ENCODE measurements around the gene GAS6. TPM values are rescaled to one million over a fixed set of nuclear protein-coding genes. Genes with fewer than 3 reads are reported as not detected.

Gene GAS6
- total and polyA plus RNA-seq, 12 donors, result 7.1 to 109 (median 82.9) TPM

- no peak for DNase-seq
- intact Hi-C loops (cut with DNase I), result no loop called here
- H3K9me3 ChIP-seq (replicated peaks in 1 of 3), result no peaks in the 10 kb centered on the region
- WGBS, 4 donors, result 76 to 79% (median 77%) methylated on average over 15 of the region's 15 CpGs
- no peak overlapping the region for H3K27ac ChIP-seq
- no peak overlapping the region for H3K4me3 ChIP-seq
- H3K27me3 ChIP-seq, result no peaks in the 10 kb centered on the region
- H3K36me3 ChIP-seq (replicated peaks in 1 of 2), result no peaks in the 10 kb centered on the region
- TF ChIP-seq POLR2A (IDR thresholded peaks at IDR 0.05) (no peak), CTCF (IDR thresholded peaks at IDR 0.05) (no peak)
- peaks cover 22 to 28% of the 10 kb centered on the region in 2 donors for H3K4me1 ChIP-seq (replicated peaks in 1 of 2)
Observed at GRCh38 chr13:113841353-113841650, 22.6 kb downstream of the GAS6 start.

- intact Hi-C loops (cut with DNase I), result no loop called here
- Histone ChIP-seq H3K9me3 (replicated peaks in 1 of 3) (no peaks in the 10 kb centered on the region), H3K4me3 (no peak overlapping the region), H3K36me3 (replicated peaks in 1 of 2) (no peaks in the 10 kb centered on the region), H3K4me1 (replicated peaks in 1 of 2) (peaks cover 22 to 28% of the 10 kb centered on the region in 2 donors), H3K27ac (peak overlapping the region in 1 of 5 donors; percentile 66), H3K27me3 (no peaks in the 10 kb centered on the region)
- TF ChIP-seq CTCF (IDR thresholded peaks at IDR 0.05), result no peak
- TF ChIP-seq POLR2A (IDR thresholded peaks at IDR 0.05), result no peak
- 85 to 87% (median 87%) methylated on average over 10 to 35 of the region's 35 CpGs for WGBS, 4 donors
- no peak for DNase-seq
Observed at GRCh38 chr13:113840541-113841352, 23.1 kb downstream of the GAS6 start.

- Histone ChIP-seq H3K27ac (peak overlapping the region in 1 of 5 donors; percentile 66), H3K9me3 (replicated peaks in 1 of 3) (no peaks in the 10 kb centered on the region), H3K4me3 (no peak overlapping the region), H3K36me3 (replicated peaks in 1 of 2) (no peaks in the 10 kb centered on the region), H3K4me1 (replicated peaks in 1 of 2) (peaks cover 22% of the 10 kb centered on the region in 2 donors), H3K27me3 (no peaks in the 10 kb centered on the region)
- WGBS, 4 donors, result 89 to 93% (median 91%) methylated on average over 9 to 24 of the region's 24 CpGs
- intact Hi-C loops (cut with DNase I), result no loop called here
- TF ChIP-seq CTCF (IDR thresholded peaks at IDR 0.05) (no peak), POLR2A (IDR thresholded peaks at IDR 0.05) (no peak)
- peak in 1 of 7 donors; percentile 23 for DNase-seq
Observed at GRCh38 chr13:113839536-113840204, 24.2 kb downstream of the GAS6 start.

GRCh38 chr13:113838711-113839201 is 25.1 kb downstream of the GAS6 start:
- DNase-seq, result no peak
- 40 to 75% (median 61%) methylated on average over 3 to 8 of the region's 8 CpGs for WGBS, 4 donors
- H3K4me1 ChIP-seq (replicated peaks in 1 of 2), result peaks cover 22% of the 10 kb centered on the region in 2 donors
- intact Hi-C loops (cut with DNase I), result no loop called here
- H3K4me3 ChIP-seq, result peak overlapping the region in 1 of 4 donors; percentile 26
- TF ChIP-seq CTCF (IDR thresholded peaks at IDR 0.05) (no peak), POLR2A (IDR thresholded peaks at IDR 0.05) (no peak)
- peaks cover 0 to 3% of the 10 kb centered on the region in 2 donors for H3K36me3 ChIP-seq (replicated peaks in 1 of 2)
- no peaks in the 10 kb centered on the region for H3K27me3 ChIP-seq
- no peaks in the 10 kb centered on the region for H3K9me3 ChIP-seq (replicated peaks in 1 of 3)
- H3K27ac ChIP-seq, result peak overlapping the region in 1 of 5 donors; percentile 91

All from adrenal gland (tissue), 12 donors.